Stimulated activated CD4-positive, alpha-beta T cell treated with anti-CD3 and anti-CD28 coated beads, TNF-alpha, amount 100 ng/mL, for 1 hour (primary cell): Measurements from ENCODE around the gene GRIK1.
"Not testable (repeated sequence)": the region's sequence is repeated elsewhere in the genome, so short reads cannot be mapped to it uniquely, and the experiment has no call there.

Source experiments
- DNase-seq, 3 donors: peaks; one replicate each; pipeline ENCODE4 v3.0.0-alpha.2; 2020; ENCODE audit warnings: low read depth in 3 of 3, low spot score in 1 of 3

The GRIK1 gene

GRCh38 chr21:29616209-29616751, 323.5 kb downstream of the GRIK1 start:
- DNase-seq, result no peak

DNA sequence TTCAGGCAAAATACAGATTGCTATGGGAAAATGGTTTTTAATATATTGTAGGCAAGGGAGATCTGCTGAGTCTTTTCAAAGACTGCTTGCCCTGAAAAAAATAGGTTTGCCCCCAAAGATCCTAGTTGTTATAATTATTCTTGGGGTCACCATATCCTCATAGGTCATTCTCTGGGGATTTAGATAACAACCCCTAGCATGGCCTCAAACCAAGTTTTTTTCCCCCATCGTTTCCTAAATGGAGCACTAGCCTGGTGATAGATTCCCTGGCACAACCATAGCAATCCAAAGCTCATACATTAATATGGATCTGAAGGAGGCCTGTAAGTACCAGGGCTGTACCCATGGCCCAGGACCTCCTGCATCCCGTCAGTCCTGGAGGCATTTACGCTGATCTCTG, 325.9 kb downstream of the GRIK1 start:
- DNase-seq, result no peak

DNA sequence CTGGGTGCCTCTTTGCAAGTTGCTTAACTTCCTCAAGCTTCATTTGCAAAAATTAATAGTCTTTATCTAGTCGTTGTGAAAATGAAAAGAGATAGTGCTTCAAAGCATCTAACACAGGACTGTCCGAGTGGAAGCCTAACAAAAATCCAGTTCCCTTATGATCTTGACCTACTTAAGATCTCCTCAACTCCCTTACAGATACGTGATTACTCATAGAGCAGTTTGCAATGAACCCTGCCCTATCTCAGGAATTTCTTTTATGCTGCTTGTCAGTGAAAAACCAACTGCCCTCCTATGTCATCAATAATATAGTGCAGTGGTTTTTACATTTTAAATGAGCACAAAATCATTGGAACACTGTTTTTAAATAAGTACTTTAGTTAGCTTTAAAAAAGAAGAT, 326.8 kb downstream of the GRIK1 start:
- DNase-seq, result no peak

DNA sequence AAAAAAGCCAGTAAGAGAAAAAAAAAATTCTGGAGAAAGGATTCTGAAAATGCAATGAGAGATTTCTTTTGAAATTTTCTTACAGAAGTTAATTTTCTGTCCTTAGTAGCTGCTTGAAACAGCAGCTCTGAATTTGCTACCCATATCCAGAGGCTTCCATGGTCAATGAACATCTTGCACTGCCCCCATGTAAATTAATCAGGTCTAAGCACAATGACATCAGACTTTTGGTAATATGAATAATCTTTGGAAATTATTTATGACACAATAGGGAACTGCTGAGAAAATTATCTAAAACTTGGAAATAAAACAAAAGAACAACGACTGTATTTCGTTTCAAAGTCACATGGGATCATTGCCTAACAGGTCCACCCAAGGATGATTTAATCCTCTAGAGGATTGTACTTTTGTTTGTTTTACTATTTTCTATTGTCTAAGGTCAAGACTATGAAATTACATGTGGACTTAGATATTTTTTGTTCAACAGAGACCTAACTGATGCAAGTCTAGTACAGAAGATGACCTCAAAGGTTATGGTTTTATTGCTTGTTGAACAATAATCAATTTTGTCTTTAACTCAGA, 328.9 kb downstream of the GRIK1 start:
- DNase-seq, result no peak

DNA sequence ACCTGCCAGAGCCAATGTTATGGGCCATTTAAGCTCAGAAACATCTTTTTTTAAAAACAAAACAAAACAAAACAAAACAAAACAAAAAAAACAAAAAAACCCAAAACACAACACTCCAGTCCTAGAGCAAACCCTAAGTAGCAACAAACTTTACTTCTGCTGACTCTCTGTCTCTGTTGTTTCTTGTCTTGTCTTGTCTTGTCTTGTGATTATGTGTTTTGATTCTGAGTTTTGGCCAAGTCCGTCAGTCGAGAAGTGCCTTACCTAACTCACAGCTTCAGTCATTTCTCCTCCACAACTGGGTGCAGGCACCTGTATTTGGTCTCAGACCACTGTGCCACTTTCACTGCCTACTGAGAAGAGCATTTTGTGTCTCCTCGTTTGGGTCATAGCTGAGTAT, 333.2 kb downstream of the GRIK1 start:
- DNase-seq, result no peak

- not testable (repeated sequence) for DNase-seq
Observed at GRCh38 chr21:29605219-29605618, 334.6 kb downstream of the GRIK1 start.

DNA sequence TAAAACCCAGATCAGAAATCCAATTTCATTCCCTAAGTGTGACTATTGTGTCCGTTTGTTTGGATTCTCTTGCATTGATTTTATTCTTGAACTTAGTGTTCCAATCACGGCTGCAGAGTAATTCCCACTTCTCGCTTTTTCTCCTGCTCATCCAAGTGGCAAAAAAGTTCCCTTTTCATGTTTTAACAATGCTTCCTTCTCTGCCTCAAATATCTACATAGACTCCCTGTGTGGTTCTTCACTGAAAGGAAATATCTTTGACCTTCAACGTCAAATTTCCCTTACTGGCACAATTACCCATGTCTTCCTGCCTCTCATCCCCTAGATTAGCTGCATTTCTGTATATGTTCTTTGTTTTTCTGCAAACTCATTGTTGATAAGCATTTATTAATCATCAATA, 335.7 kb downstream of the GRIK1 start:
- no peak for DNase-seq

- no peak for DNase-seq
Observed at GRCh38 chr21:29601047-29601446, 338.7 kb downstream of the GRIK1 start.

DNA sequence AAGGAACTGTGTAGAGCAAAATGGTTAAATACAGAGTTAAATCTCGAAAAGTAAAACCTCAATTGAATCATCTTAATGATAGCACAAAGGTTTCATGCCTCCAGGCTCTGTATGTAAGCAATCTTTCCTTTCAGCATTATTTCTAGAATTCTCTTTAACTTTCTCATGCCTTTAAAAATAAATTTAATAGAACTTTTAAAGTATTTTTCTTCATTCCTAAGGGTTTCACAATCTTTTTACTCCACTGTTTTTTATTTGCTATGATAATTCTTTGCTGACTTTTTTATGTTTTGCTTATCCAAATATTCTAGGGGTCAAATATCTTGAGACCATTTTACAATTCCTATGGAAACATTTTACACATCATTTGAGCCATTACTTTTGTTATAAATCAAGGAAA, 353.1 kb downstream of the GRIK1 start:
- DNase-seq, result no peak

- DNase-seq, result no peak
Observed at GRCh38 chr21:29585462-29585861, 354.3 kb downstream of the GRIK1 start.

- no peak for DNase-seq
Observed at GRCh38 chr21:29583424-29583924, 356.3 kb downstream of the GRIK1 start.

- DNase-seq, result no peak
Observed at GRCh38 chr21:29582855-29583254, 356.9 kb downstream of the GRIK1 start.

GRCh38 chr21:29581393-29581792, 358.4 kb downstream of the GRIK1 start:
- DNase-seq, result no peak

DNA sequence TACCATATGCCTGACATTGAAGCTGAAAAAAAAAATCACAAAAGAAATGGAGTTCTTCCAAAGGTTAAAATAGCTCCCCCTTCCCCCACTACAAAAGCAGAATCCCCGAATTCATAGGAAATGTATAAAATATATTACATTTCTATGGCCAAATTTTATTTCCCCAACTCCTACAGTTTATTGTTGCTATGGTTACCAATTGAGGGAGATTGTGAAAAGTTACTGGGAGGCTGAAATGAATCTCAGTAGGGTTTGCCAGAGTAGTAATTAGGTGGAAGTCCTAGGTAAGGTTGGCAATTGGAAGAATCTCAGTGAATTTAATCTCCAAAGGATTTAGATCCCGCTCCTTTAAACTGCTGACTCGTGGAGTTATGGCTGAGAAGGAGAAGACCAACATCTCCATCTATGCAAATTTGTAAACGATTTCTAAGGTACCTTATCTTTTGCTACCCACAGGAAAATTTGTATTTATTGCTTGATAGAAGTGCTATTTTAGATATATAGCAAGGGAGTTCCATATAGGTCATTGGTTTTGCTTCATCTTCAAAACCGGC, 359.0 kb downstream of the GRIK1 start:
- DNase-seq, result no peak

DNA sequence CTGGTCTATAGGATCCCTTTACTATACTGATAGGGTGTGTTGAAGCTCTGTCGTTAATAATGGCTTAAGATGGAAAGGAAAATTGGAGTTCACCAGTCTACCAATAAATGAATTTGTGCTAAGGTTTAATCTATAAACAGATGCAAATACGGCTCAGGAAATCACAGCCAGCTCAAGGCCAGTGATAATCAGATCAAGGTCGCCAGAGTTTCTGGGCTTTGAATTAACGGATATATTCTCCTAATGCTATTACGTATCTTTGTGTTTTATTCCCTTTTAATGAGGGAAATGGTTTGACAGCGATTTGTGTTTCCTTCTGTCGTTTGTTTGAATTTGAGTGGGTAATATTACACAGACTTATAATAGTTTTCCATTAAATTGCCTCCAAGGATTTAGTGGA, 361.5 kb downstream of the GRIK1 start:
- no peak for DNase-seq

- DNase-seq, result no peak
Observed at GRCh38 chr21:29571949-29572348, 367.8 kb downstream of the GRIK1 start.

- no peak for DNase-seq
Observed at GRCh38 chr21:29568020-29568697, 371.6 kb downstream of the GRIK1 start.

GRCh38 chr21:29557931-29558725, 381.7 kb downstream of the GRIK1 start:
- no peak for DNase-seq

DNA sequence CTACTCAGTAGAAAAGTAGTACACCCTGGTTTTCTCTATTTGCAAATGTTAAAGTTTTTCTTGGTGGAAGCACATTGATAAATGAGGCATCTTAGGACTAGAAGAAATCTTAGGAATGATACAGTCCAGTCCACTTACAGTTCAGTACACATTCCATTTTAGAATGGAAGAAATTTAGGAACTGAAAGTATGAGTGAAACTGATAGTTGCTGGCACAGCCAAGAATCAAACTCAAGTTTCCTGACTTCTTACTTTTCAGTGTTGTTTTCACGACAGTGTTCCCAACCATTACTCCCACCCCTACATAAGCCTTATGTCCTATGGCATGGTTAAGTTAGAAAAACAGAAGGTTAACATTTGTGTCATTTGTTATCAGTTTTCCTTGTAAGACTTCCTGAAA, 382.6 kb downstream of the GRIK1 start:
- no peak for DNase-seq

DNA sequence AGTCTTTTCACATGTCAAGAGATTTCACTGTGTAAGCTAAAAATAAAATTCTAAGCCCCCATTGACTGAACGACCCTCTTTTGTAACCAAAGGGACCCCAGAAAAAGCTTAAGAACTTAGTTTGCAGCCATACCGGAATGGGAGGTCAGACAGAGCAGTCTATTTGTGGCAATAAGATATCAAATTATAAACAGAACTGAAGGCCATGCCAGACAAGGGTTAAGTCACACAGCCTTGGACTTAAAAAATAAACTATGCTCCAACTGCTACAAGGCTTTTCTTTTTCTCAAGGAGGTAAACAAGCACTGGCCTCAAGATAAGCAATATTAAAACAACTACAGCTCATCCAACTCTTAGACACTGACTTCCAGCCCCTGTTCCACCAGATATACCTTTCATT, 384.2 kb downstream of the GRIK1 start:
- no peak for DNase-seq

DNA sequence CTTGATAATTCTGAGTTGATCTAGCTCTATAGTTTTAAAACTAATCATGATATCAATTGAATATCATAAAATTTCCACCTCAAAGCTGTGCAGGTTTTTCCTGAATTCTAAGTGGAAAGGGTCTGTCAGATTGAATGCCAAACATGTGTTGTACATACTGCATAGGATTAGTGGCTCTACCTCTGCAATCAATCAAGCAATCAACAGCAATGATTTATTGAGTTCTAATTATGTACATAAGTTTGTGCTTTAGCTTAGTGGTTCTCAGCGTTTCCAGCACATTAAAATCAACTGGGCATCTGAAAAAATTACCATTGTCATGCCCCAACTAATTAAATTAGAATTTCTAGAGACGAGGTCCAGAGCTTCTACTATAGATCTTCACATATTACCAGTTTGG, 389.6 kb downstream of the GRIK1 start:
- DNase-seq, result no peak

DNA sequence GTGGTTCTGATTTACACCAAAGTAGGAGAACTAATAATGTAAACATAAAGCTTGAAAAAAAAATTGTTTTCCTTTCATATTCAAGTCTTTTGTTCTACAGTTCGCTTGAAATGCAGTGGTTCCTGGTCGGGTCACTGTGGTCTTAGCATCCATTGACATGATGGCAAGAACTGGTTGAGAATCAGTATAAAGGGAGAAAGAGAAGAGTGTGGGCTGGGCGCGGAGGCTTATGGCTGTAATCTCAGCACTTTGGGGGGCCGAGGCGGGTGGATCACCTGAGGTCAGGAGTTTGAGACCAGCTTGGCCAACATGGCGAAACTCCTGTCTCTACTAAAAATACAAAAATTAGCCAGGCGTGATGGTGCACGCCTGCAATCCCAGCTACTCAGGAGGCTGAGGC, 390.2 kb downstream of the GRIK1 start:
- no peak for DNase-seq
